ENCODE measurements around the gene MC1R. TPM values are rescaled to one million over a fixed set of nuclear protein-coding genes. Genes with fewer than 3 reads are reported as not detected.
"Not testable (repeated sequence)": the region's sequence is repeated elsewhere in the genome, so short reads cannot be mapped to it uniquely, and the experiment has no call there.

The MC1R gene
- polyA plus RNA-seq, 2 of the 4 experiments (the other 2 are of a cell fraction): 7.4 to 8.0 TPM

DNA sequence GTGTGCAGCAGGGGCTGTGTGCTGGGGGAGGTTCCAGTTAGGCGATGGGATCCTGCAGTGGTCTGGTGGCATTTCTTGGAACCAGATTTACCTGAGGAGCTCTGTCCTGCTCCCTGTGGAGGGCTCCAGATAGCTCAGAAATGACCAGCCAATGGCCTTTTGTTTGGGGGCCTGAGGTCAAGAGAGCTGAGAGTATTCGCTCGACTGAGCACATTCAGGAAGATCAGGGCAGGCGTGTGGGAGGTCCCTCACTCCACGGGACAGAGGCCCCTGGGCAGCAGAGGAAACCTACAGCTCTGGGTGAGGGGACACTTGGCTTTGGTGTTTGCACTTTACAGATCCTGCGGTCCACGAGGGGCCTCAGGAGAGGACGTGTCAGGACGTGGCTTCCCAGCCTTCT is 48.1 kb downstream of the MC1R start:
- Histone ChIP-seq H3K4me1 (peaks cover 2% of the 10 kb centered on the region; the same call in 1 of the 3 replicates), H3K27ac (no peak overlapping the region), H3K4me2 (no peak overlapping the region), H3K9me3 (0 out of 3 replicates have a peak, but pooled peaks cover 5% of the 10 kb centered on the region), H3K4me3 (no peak overlapping the region)
- POLR2A ChIA-PET: interaction anchor here (0.7 kb wide), 1 partner anchor 44 kb away, joined by 3 read pairs; the partner anchor contains the start of gene TUBB3
- no peak for ATAC-seq
- CTCF ChIA-PET: interaction anchor here (0.9 to 1.6 kb wide), 5 partner anchors 10 to 106 kb away, joined by 3 to 5 read pairs (median 4); partner anchors contain the start of gene TUBB3
- TF ChIP-seq, protein P1, sequence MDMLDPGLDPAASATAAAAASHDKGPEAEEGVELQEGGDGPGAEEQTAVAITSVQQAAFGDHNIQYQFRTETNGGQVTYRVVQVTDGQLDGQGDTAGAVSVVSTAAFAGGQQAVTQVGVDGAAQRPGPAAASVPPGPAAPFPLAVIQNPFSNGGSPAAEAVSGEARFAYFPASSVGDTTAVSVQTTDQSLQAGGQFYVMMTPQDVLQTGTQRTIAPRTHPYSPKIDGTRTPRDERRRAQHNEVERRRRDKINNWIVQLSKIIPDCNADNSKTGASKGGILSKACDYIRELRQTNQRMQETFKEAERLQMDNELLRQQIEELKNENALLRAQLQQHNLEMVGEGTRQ (IDR thresholded peaks at IDR 0.05): no peak
- TF ChIP-seq POLR2AphosphoS2 (conservative IDR thresholded peaks at IDR 0.05; ENCODE audit: low read length) (no peak), HEYL (CRISPR knock-in tag; IDR thresholded peaks at IDR 0.05) (no peak), TFCP2L1 (CRISPR knock-in tag; IDR thresholded peaks at IDR 0.05) (no peak), RCOR1 (IDR thresholded peaks at IDR 0.05; ENCODE audit: low read depth, low read length) (no peak), FOSL2 (IDR thresholded peaks at IDR 0.05) (no peak), FOSL2 (CRISPR knock-in tag; IDR thresholded peaks at IDR 0.05) (no peak), ZC3H11A (IDR thresholded peaks at IDR 0.05) (no peak)
- FAIRE-seq: no peak
- 87% methylated on average over 5 of the region's 9 CpGs for WGBS (ENCODE audit: missing lambda C conversion rate)
- DNase-seq (ENCODE audit: low read depth in 1 of 2, low spot score in 1 of 2): no peak

- CTCF ChIA-PET: interaction anchor here (1.2 kb wide), 1 partner anchor 44 kb away, joined by 3 read pairs; the partner anchor contains the start of gene TUBB3
- H3K9me3 ChIP-seq; FAIRE-seq; POLR2A ChIA-PET; H3K4me2 ChIP-seq; ATAC-seq; H3K4me3 ChIP-seq; H3K4me1 ChIP-seq; DNase-seq (ENCODE audit: low read depth in 1 of 2, low spot score in 1 of 2); H3K27ac ChIP-seq: not testable (repeated sequence)
- 73% methylated on average over 5 of the region's 5 CpGs for WGBS (ENCODE audit: missing lambda C conversion rate)
These were observed 48.8 kb downstream of the MC1R start for GRCh38 chr16:89967436-89967835.

- POLR2A ChIA-PET; FAIRE-seq; CTCF ChIA-PET; H3K9me3 ChIP-seq; H3K4me1 ChIP-seq; DNase-seq (ENCODE audit: low read depth in 1 of 2, low spot score in 1 of 2); H3K4me3 ChIP-seq; ATAC-seq; H3K4me2 ChIP-seq; H3K27ac ChIP-seq: not testable (repeated sequence)
- WGBS (ENCODE audit: missing lambda C conversion rate): 92% methylated on average over 11 of the region's 11 CpGs
These were observed 49.4 kb downstream of the MC1R start for GRCh38 chr16:89968074-89968473.

DNA sequence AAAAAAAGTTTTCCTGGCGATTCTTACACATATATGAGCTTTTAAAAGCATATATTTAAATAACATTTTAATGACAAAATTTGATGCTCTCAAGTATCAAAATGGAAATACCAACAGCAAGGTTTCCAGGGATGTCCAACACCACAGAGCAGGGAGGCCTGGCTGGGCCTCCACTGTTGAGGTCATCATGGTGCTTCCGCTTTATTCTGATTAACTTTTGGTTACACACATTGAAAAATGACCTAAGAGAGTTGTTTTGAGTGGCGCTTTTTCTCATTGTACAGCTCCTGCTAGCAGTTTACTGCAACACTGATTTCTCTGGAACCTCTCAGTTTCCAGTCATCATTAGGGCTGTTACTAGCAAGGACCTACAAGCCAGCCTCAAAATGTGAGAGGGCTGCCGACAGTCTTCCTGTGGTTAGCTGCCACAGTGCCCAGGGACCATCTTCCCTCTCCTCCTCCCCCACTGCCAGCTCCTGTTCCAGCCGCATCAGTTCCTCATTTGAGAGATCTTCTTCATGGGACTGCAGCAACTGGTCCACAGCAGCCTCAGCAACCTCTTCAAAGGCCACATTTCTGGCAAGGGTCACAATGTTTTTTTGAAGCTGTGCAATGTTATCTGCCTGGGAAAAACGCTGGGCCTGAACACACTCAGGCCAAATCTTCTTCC is 51.2 kb downstream of the MC1R start:
- H3K4me3 ChIP-seq: no peak overlapping the region
- ChIA-PET CTCF (interaction anchor here (1.6 kb wide), 1 partner anchor 10 kb away, joined by 8 read pairs; no protein-coding TSS in a partner anchor), POLR2A (no interaction called here)
- TF ChIP-seq POLR2AphosphoS2 (conservative IDR thresholded peaks at IDR 0.05; ENCODE audit: low read length) (no peak), E2F6 (IDR thresholded peaks at IDR 0.05; ENCODE audit: borderline replicate concordance, low read depth) (no peak), JUN (IDR thresholded peaks at IDR 0.05) (no peak), PBX3 (IDR thresholded peaks at IDR 0.05) (no peak), NR3C1 (IDR thresholded peaks at IDR 0.05) (no peak), CBX2 (IDR thresholded peaks at IDR 0.05; ENCODE audit: borderline replicate concordance, low read depth) (no peak), HEYL (CRISPR knock-in tag; IDR thresholded peaks at IDR 0.05) (no peak), BHLHE40 (IDR thresholded peaks at IDR 0.05; ENCODE audit: low read depth, low read length) (no peak)
- H3K9me3 ChIP-seq: 0 out of 3 replicates have a peak, but pooled peaks cover 5% of the 10 kb centered on the region
- WGBS (ENCODE audit: missing lambda C conversion rate): 91% methylated on average over 6 of the region's 6 CpGs
- DNase-seq (ENCODE audit: low read depth in 1 of 2, low spot score in 1 of 2): no peak
- H3K4me2 ChIP-seq: no peak overlapping the region
- no peak for ATAC-seq
- peaks cover 15% of the 10 kb centered on the region for H3K4me1 ChIP-seq
- no peak overlapping the region for H3K27ac ChIP-seq
- no peak for FAIRE-seq

Other genes starting within 250 kb of the MC1R start
- gene CDK10, start 232.2 kb upstream of the MC1R start, polyA plus RNA-seq (2011; rRNA removed): 35.9 and 40.2 TPM in 2 replicates
- gene CDK10, start 232.2 kb upstream of the MC1R start, polyA plus RNA-seq (2017; fragmentation: RNase III; extraction: RNeasy Plus Mini Kit Qiagen cat#74134 plus additional on column Dnase treatment): 52.9 to 99.8 TPM (median 55.3 TPM) in 3 replicates
- gene SPATA2L, start 217.2 kb upstream of the MC1R start, polyA plus RNA-seq (2011; rRNA removed): 3.5 and 3.6 TPM in 2 replicates
- 4.7 to 5.2 TPM (median 4.9 TPM) in 3 replicates for gene SPATA2L, start 217.2 kb upstream of the MC1R start, polyA plus RNA-seq (2017; fragmentation: RNase III; extraction: RNeasy Plus Mini Kit Qiagen cat#74134 plus additional on column Dnase treatment)
- gene VPS9D1, start 198.0 kb upstream of the MC1R start, polyA plus RNA-seq (2011; rRNA removed): 2.1 and 2.7 TPM in 2 replicates
- gene VPS9D1, start 198.0 kb upstream of the MC1R start, polyA plus RNA-seq (2017; fragmentation: RNase III; extraction: RNeasy Plus Mini Kit Qiagen cat#74134 plus additional on column Dnase treatment): 3.0 to 5.8 TPM (median 5.4 TPM) in 3 replicates
- 6.5 and 7.5 TPM in 2 replicates for gene ZNF276, start 197.3 kb upstream of the MC1R start, polyA plus RNA-seq (2011; rRNA removed)
- gene ZNF276, start 197.3 kb upstream of the MC1R start, polyA plus RNA-seq (2017; fragmentation: RNase III; extraction: RNeasy Plus Mini Kit Qiagen cat#74134 plus additional on column Dnase treatment): 14.0 to 15.4 TPM (median 15.1 TPM) in 3 replicates
- gene FANCA, start 102.2 kb upstream of the MC1R start, polyA plus RNA-seq (2011; rRNA removed): 36.8 and 37.5 TPM in 2 replicates
- gene FANCA, start 102.2 kb upstream of the MC1R start, polyA plus RNA-seq (2017; fragmentation: RNase III; extraction: RNeasy Plus Mini Kit Qiagen cat#74134 plus additional on column Dnase treatment): 38.4 to 42.0 TPM (median 39.3 TPM) in 3 replicates
- gene SPIRE2, start 90.4 kb upstream of the MC1R start, polyA plus RNA-seq (2011; rRNA removed): 6.0 and 7.7 TPM in 2 replicates
- gene SPIRE2, start 90.4 kb upstream of the MC1R start, polyA plus RNA-seq (2017; fragmentation: RNase III; extraction: RNeasy Plus Mini Kit Qiagen cat#74134 plus additional on column Dnase treatment): 8.2 to 9.9 TPM (median 9.7 TPM) in 3 replicates
- gene TCF25, start 45.3 kb upstream of the MC1R start, polyA plus RNA-seq (2011; rRNA removed): 80.4 and 125 TPM in 2 replicates
- gene TCF25, start 45.3 kb upstream of the MC1R start, polyA plus RNA-seq (2017; fragmentation: RNase III; extraction: RNeasy Plus Mini Kit Qiagen cat#74134 plus additional on column Dnase treatment): 116 to 125 TPM (median 122 TPM) in 3 replicates
- 48.8 and 48.9 TPM in 2 replicates for gene TUBB3, start 4.5 kb downstream of the MC1R start, polyA plus RNA-seq (2011; rRNA removed)
- 152 to 180 TPM (median 163 TPM) in 3 replicates for gene TUBB3, start 4.5 kb downstream of the MC1R start, polyA plus RNA-seq (2017; fragmentation: RNase III; extraction: RNeasy Plus Mini Kit Qiagen cat#74134 plus additional on column Dnase treatment)
- 63.6 and 69.4 TPM in 2 replicates for gene DEF8, start 29.9 kb downstream of the MC1R start, polyA plus RNA-seq (2011; rRNA removed)
- 83.0 to 88.7 TPM (median 86.5 TPM) in 3 replicates for gene DEF8, start 29.9 kb downstream of the MC1R start, polyA plus RNA-seq (2017; fragmentation: RNase III; extraction: RNeasy Plus Mini Kit Qiagen cat#74134 plus additional on column Dnase treatment)
- gene DBNDD1, start 100.6 kb downstream of the MC1R start, polyA plus RNA-seq (2011; rRNA removed): 23.0 and 24.2 TPM in 2 replicates
- gene DBNDD1, start 100.6 kb downstream of the MC1R start, polyA plus RNA-seq (2017; fragmentation: RNase III; extraction: RNeasy Plus Mini Kit Qiagen cat#74134 plus additional on column Dnase treatment): 39.9 to 44.7 TPM (median 43.8 TPM) in 3 replicates
- gene PRDM7, start 158.5 kb downstream of the MC1R start, polyA plus RNA-seq (2011; rRNA removed): not detected in 2 replicates
- not detected in 3 replicates for gene PRDM7, start 158.5 kb downstream of the MC1R start, polyA plus RNA-seq (2017; fragmentation: RNase III; extraction: RNeasy Plus Mini Kit Qiagen cat#74134 plus additional on column Dnase treatment)

All from A549 (cell line).